Measurements from ENCODE around the gene LAMA4.
"Not testable (repeated sequence)": the region's sequence is repeated elsewhere in the genome, so short reads cannot be mapped to it uniquely, and the experiment has no call there.

GRCh38 chr6:112106026-112106425 lies 148.3 kb downstream of the LAMA4 start:
- TF ChIP-seq CTCF, POLR2A, EP300 (IDR thresholded peaks at IDR 0.05): not testable (repeated sequence)

Measured in ovary (tissue), 3 donors.